Measurements from ENCODE around the gene ZNF524.

GRCh38 chr19:55616395-55616875, 16.3 kb downstream of the ZNF524 start:
- TF ChIP-seq, protein P1, sequence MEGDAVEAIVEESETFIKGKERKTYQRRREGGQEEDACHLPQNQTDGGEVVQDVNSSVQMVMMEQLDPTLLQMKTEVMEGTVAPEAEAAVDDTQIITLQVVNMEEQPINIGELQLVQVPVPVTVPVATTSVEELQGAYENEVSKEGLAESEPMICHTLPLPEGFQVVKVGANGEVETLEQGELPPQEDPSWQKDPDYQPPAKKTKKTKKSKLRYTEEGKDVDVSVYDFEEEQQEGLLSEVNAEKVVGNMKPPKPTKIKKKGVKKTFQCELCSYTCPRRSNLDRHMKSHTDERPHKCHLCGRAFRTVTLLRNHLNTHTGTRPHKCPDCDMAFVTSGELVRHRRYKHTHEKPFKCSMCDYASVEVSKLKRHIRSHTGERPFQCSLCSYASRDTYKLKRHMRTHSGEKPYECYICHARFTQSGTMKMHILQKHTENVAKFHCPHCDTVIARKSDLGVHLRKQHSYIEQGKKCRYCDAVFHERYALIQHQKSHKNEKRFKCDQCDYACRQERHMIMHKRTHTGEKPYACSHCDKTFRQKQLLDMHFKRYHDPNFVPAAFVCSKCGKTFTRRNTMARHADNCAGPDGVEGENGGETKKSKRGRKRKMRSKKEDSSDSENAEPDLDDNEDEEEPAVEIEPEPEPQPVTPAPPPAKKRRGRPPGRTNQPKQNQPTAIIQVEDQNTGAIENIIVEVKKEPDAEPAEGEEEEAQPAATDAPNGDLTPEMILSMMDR (IDR thresholded peaks at IDR 0.05) = no peak
- TF ChIP-seq SMC3 (IDR thresholded peaks at IDR 0.05; ENCODE audit: low read depth, low read length) (no peak), RCOR1 (IDR thresholded peaks at IDR 0.05; ENCODE audit: low read length) (no peak), POLR2AphosphoS5 (IDR thresholded peaks at IDR 0.05; ENCODE audit: low read depth, low read length) (no peak), RAD21 (IDR thresholded peaks at IDR 0.05; ENCODE audit: low read length) (no peak), IRF3 (IDR thresholded peaks at IDR 0.05; ENCODE audit: low read depth, low read length) (no peak), EP300 (IDR thresholded peaks at IDR 0.05; ENCODE audit: borderline replicate concordance in 1 of 2, low read depth in 1 of 2, low read length in 1 of 2) (no peak), FOXM1 (IDR thresholded peaks at IDR 0.05; ENCODE audit: low read depth) (no peak)
- TF ChIP-seq, protein P2, sequence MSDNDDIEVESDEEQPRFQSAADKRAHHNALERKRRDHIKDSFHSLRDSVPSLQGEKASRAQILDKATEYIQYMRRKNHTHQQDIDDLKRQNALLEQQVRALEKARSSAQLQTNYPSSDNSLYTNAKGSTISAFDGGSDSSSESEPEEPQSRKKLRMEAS (IDR thresholded peaks at IDR 0.05; ENCODE audit: low read depth) = no peak
- TF ChIP-seq, protein P3, sequence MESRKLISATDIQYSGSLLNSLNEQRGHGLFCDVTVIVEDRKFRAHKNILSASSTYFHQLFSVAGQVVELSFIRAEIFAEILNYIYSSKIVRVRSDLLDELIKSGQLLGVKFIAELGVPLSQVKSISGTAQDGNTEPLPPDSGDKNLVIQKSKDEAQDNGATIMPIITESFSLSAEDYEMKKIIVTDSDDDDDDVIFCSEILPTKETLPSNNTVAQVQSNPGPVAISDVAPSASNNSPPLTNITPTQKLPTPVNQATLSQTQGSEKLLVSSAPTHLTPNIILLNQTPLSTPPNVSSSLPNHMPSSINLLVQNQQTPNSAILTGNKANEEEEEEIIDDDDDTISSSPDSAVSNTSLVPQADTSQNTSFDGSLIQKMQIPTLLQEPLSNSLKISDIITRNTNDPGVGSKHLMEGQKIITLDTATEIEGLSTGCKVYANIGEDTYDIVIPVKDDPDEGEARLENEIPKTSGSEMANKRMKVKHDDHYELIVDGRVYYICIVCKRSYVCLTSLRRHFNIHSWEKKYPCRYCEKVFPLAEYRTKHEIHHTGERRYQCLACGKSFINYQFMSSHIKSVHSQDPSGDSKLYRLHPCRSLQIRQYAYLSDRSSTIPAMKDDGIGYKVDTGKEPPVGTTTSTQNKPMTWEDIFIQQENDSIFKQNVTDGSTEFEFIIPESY (IDR thresholded peaks at IDR 0.05; ENCODE audit: borderline replicate concordance, low read depth) = no peak
